Esophagus squamous epithelium (tissue), 5 donors: ENCODE measurements around the gene LAPTM5. TPM values are rescaled to one million over a fixed set of nuclear protein-coding genes. Genes with fewer than 3 reads are reported as not detected.

ENCODE experiments used
- DNase-seq: peaks from one replicate; lab custom pipeline; 2025; lab: John Stamatoyannopoulos, UW
- H3K27ac ChIP-seq, 4 donors: fragments of 200-600 bp; sonication (generic); one replicate each; pipeline ENCODE4 v1.5.1; 2016 to 2019; ENCODE audit warnings: mild to moderate bottlenecking in 1 of 4
- H3K27me3 ChIP-seq, 4 donors: fragments of 200-600 bp; sonication (generic); 1 replicate in 3 of 4; 2 replicates in 1 of 4; pipeline versions ENCODE4 v1.5.1 to v1.6.0; 2017 to 2021; ENCODE audit warnings: antibody characterized with exemption in 1 of 4
- H3K36me3 ChIP-seq, 3 donors: fragments of 200-600 bp; sonication (generic); one replicate each; pipeline ENCODE4 v1.5.1; 2016 to 2019
- H3K4me1 ChIP-seq, 3 donors: fragments of 200-600 bp; sonication (generic); one replicate each; pipeline ENCODE4 v1.5.1; 2017 to 2019
- H3K4me3 ChIP-seq, 4 donors: fragments of 200-600 bp; sonication (generic); 1 replicate in 3 of 4; 2 replicates in 1 of 4; pipeline ENCODE4 v1.5.1; 2016 to 2019; ENCODE audit warnings: mild to moderate bottlenecking in 2 of 4, moderate library complexity in 1 of 4
- H3K9me3 ChIP-seq, 3 donors: fragments of 200-600 bp; sonication (generic); one replicate each; pipeline ENCODE4 v1.5.1; 2016 to 2019
- POLR2A ChIP-seq, 4 donors: fragments of 450-650 bp; IDR thresholded peaks; one replicate each; pipeline ENCODE4 v1.6.1; 2017; ENCODE audit warnings: antibody characterized with exemption in 4 of 4, mild to moderate bottlenecking in 4 of 4, moderate library complexity in 3 of 4
- WGBS, 2 donors: methylation state at CpG; one replicate each; pipeline ENCODE4 v1.1.5; 2018; 5-methylcytosine and 5-hydroxymethylcytosine counted together
- intact Hi-C: fragments of 100-400 bp; cut with DNase I; formaldehyde crosslinking; loops from one replicate; pipeline ENCODE4 v1.15.0; 2022
- total RNA-seq, 4 donors: library from RNA; depleted of rRNA; stranded (reverse); fragments of >200 nt; gene quantifications; one replicate each; pipeline ENCODE4 v1.1.0, GENCODE V29; 2016
- TF ChIP-seq, protein P1 (sequence below), 6 experiments: fragments of 450-650 bp in 4 of 6; fragments of 200-600 bp in 2 of 6; sonication (generic) in 2 of 6; IDR thresholded peaks; one replicate each; pipeline ENCODE4 v1.5.1; 2016 to 2019; ENCODE audit warnings: antibody characterized with exemption in 6 of 6, mild to moderate bottlenecking in 4 of 6, moderate library complexity in 4 of 6
- donor health status: DM: yes; HTN: yes; CAD: no.

LAPTM5 gene
- total RNA-seq, 4 donors from 2014 or later = 6.3 to 53.4 (median 24.6) TPM

DNA sequence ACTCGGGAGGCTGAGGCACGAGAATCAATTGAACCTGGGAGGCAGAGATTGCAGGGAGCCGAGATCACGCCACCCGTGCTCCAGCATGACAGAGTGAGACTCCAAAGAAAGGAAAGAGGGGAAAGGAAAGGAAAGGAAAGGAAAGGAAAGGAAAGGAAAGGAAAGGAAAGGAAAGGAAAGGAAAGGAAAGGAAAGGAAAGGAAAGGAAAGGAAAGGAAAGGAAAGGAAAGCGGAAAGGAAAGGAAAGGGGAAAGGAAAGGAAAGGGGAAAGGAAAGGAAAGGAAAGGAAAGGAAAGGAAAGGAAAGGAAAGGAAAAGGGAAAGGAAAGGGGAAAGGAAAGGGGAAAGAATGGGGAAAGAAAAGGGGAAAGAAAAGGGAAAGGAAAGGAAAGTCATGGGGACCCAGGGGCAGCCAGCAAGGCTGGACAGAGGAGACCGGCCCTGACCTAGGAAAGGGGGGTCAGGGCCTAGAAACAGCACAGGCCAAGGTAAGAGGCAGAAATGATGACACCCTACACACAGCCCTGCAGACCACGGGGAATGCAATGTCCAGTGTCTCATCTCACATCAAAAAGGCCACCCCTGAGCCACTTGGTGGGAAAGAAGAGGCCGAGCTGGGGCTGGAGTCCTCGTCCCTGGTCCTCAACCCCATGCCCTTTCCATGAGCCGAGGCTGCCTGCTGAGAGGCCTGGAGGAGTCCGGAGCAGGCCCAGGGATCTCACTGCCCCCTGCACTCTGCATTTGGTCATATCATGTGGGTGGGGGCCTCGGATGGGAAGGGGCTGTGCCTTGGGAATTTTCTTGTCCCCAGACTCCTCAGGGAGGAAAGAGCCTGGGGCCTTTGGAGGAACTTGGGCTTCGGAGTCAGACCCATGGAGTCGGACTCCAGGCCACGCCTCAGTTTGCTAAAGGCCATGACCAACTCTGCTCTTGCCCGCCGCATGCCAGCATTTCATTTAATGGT lies 18.8 kb upstream of the LAPTM5 start:
- 64 to 90% methylated on average over 8 to 14 of the region's 18 CpGs for WGBS, 2 donors
- no peaks in the 10 kb centered on the region for H3K36me3 ChIP-seq
- intact Hi-C loops = loop anchor here (5.0 kb wide), 1 partner anchor 54 kb away; the partner anchor contains the start of gene MATN1
- H3K4me1 ChIP-seq = peaks cover 0 to 6% (median 0%) of the 10 kb centered on the region in 3 donors
- no peak overlapping the region for H3K27ac ChIP-seq
- H3K9me3 ChIP-seq = no peaks in the 10 kb centered on the region
- no peak overlapping the region for H3K4me3 ChIP-seq
- TF ChIP-seq, protein P1, sequence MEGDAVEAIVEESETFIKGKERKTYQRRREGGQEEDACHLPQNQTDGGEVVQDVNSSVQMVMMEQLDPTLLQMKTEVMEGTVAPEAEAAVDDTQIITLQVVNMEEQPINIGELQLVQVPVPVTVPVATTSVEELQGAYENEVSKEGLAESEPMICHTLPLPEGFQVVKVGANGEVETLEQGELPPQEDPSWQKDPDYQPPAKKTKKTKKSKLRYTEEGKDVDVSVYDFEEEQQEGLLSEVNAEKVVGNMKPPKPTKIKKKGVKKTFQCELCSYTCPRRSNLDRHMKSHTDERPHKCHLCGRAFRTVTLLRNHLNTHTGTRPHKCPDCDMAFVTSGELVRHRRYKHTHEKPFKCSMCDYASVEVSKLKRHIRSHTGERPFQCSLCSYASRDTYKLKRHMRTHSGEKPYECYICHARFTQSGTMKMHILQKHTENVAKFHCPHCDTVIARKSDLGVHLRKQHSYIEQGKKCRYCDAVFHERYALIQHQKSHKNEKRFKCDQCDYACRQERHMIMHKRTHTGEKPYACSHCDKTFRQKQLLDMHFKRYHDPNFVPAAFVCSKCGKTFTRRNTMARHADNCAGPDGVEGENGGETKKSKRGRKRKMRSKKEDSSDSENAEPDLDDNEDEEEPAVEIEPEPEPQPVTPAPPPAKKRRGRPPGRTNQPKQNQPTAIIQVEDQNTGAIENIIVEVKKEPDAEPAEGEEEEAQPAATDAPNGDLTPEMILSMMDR (IDR thresholded peaks at IDR 0.05) = no peak
- no peak for TF ChIP-seq POLR2A (IDR thresholded peaks at IDR 0.05)
- H3K27me3 ChIP-seq = peaks cover 0 to 17% (median 0%) of the 10 kb centered on the region in 4 donors
- no peak for DNase-seq

DNA sequence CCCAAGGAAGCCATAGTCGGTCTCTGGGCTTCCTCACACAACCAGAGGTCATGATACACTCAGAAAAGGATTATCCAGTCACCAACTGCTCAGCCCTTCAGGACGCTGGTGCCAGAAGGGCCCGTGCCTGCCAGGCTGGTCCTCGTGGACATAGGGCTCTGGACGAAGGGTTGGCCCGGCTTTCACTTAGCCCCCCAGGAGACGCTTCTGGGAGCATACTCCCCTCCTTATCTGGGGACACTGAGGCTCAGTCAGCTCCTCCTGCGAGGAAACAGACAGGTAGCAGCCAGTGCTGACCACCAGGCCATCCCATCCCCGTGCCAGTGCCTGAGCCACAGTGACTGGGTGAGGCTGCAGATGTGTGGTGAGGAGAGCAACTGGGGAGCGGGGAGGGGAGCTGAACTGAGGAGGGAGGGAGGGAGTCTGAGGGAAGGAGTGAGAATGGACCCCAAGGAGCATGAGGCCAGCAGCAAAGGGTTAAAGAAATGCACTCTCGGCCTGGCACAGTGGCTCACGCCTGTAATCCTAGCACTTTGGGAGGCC lies 17.9 kb upstream of the LAPTM5 start:
- TF ChIP-seq, protein P1 (IDR thresholded peaks at IDR 0.05) = no peak
- TF ChIP-seq POLR2A (IDR thresholded peaks at IDR 0.05) = no peak
- intact Hi-C loops = loop anchor here (5.0 kb wide), 1 partner anchor 53 kb away; the partner anchor contains the start of gene MATN1
- no peak for DNase-seq
- H3K36me3 ChIP-seq = no peaks in the 10 kb centered on the region
- H3K27ac ChIP-seq = no peak overlapping the region
- no peak overlapping the region for H3K4me3 ChIP-seq
- no peaks in the 10 kb centered on the region for H3K9me3 ChIP-seq
- H3K4me1 ChIP-seq = peaks cover 0 to 6% (median 0%) of the 10 kb centered on the region in 3 donors
- H3K27me3 ChIP-seq = peaks cover 0 to 11% (median 0%) of the 10 kb centered on the region in 4 donors
- WGBS, 2 donors = 60 to 70% methylated on average over 3 to 4 of the region's 12 CpGs

DNA sequence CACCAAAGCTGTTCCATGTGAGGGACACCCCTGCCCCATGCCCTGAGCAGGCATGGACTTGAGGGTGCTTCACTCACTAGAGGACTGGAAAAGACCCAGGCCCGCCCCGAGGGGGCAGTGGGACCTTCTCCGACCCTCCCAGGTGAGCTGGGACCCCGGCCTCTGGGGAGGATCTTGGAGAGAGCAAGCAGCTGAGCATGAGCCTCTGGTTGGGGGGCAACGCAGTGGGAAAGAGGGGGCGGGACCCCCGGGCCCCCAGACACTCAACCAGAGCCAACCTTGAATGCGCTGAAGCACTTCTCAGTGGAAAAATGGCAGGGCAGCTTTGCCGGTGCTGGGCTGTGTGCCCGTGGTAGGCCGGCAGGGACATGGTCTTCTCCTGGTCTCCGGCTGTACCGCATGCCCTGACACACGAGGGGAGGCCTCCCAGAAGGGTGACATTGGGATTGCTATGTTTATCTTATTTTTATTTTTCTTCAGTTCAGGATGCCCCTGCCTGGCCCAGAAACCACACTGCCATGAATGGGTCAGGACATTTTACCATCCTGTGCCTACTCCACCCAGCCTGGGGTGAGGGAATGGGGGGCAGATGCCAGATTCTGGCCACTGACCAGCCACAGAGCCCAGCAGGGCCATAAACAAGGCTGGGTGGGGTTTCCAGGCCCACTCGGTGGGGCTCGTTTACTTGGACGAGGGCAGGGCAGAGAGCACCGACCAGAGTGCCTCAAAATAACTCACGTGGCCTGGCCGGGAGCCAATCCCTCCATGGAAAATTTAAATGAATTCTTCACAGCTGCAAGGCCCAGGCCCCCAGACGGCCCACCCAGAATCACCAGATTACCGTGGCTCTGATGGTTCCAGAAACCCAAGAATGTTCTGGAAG lies 17.2 kb upstream of the LAPTM5 start:
- no peak for DNase-seq
- H3K9me3 ChIP-seq = no peaks in the 10 kb centered on the region
- H3K4me1 ChIP-seq = peaks cover 0 to 6% (median 0%) of the 10 kb centered on the region in 3 donors
- no peak overlapping the region for H3K27ac ChIP-seq
- no peak for TF ChIP-seq POLR2A (IDR thresholded peaks at IDR 0.05)
- TF ChIP-seq, protein P1 (IDR thresholded peaks at IDR 0.05) = no peak
- peaks cover 0 to 8% (median 0%) of the 10 kb centered on the region in 4 donors for H3K27me3 ChIP-seq
- intact Hi-C loops = loop anchor here (5.0 kb wide), 1 partner anchor 52 kb away; the partner anchor contains the start of gene MATN1
- H3K4me3 ChIP-seq = no peak overlapping the region
- WGBS, 2 donors = 73 to 86% methylated on average over 6 to 9 of the region's 22 CpGs
- H3K36me3 ChIP-seq = no peaks in the 10 kb centered on the region

DNA sequence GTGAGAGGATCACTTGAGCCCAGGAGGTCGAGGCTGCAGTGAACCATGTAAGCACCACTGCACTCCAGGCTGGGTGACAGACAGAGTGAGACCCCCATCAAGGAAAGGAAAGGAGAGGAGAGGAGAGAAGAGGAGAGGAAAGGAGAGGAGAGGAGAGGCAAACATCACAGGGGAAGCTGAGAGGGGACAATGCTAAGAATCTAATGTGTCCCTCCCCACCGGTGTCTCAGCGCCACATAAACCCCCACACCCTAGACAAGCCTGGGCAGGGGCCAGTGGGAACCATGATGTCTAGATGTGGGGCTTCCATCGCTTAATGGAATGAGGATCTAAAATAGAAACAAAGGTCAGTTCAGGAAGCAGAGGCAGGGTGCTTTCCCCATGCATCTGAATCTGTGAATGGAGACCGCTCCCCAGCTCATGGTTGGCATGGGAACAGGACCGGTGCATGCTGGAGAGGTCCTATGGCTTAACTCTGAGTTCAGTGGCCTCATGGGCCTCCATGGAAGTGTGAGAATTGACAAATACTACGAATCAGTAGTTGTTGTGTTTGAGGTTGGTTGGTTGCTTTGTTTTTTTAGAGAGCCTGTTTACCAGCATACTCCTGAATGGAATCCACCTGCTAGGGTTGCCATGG lies 16.3 kb upstream of the LAPTM5 start:
- WGBS, 2 donors = 51 to 55% methylated on average over 7 of the region's 7 CpGs
- TF ChIP-seq POLR2A (IDR thresholded peaks at IDR 0.05) = no peak
- TF ChIP-seq, protein P1 (IDR thresholded peaks at IDR 0.05) = no peak
- intact Hi-C loops = no loop called here
- Histone ChIP-seq H3K4me3 (no peak overlapping the region), H3K27me3 (peaks cover 0 to 8% (median 0%) of the 10 kb centered on the region in 4 donors), H3K27ac (no peak overlapping the region), H3K4me1 (peaks cover 0 to 6% (median 0%) of the 10 kb centered on the region in 3 donors), H3K9me3 (no peaks in the 10 kb centered on the region), H3K36me3 (no peaks in the 10 kb centered on the region)
- DNase-seq = no peak
